Loucy (cell line): Measurements from ENCODE around the gene CDH5.

ENCODE experiments used
- H2AFZ ChIP-seq: fragments of 200-600 bp; sonication (generic); 2 replicates; pipeline ENCODE4 v1.6.0; 2016; ENCODE audit warnings: antibody characterized with exemption, mild to moderate bottlenecking, low read length, moderate library complexity
- H3F3A ChIP-seq: fragments of 200-600 bp; 2 replicates; pipeline ENCODE4 v1.6.0; 2016; ENCODE audit warnings: antibody characterized with exemption, low read depth, mild to moderate bottlenecking
- H3K27me3 ChIP-seq: fragments of 200-600 bp; sonication (generic); 2 replicates; pipeline ENCODE4 v1.6.1; 2014; ENCODE audit warnings: low read length, mild to moderate bottlenecking; ENCODE audit not compliant: insufficient read depth, poor library complexity, severe bottlenecking
- H3K36me3 ChIP-seq: fragments of 200-600 bp; sonication (generic); 2 replicates; pipeline ENCODE4 v1.6.1; 2016; ENCODE audit warnings: low read length; ENCODE audit not compliant: insufficient read depth
- H3K4me1 ChIP-seq: fragments of 200-600 bp; sonication (generic); 2 replicates; pipeline ENCODE4 v1.5.1; 2014; ENCODE audit warnings: low read length, mild to moderate bottlenecking; ENCODE audit not compliant: insufficient read depth, poor library complexity, severe bottlenecking
- H3K4me2 ChIP-seq: fragments of 200-600 bp; sonication (generic); 2 replicates; pipeline ENCODE4 v1.6.0; 2014; ENCODE audit warnings: antibody characterized with exemption, low read length, low read depth, mild to moderate bottlenecking; ENCODE audit not compliant: poor library complexity, severe bottlenecking
- H3K4me3 ChIP-seq: fragments of 200-600 bp; sonication (generic); 2 replicates; pipeline ENCODE4 v1.5.1; 2014; ENCODE audit warnings: low read length, mild to moderate bottlenecking, mixed read lengths; ENCODE audit not compliant: poor library complexity, severe bottlenecking
- H3K79me2 ChIP-seq: fragments of 200-600 bp; sonication (generic); 2 replicates; pipeline ENCODE4 v1.6.1; 2014; ENCODE audit warnings: low read length; ENCODE audit not compliant: insufficient read depth
- H3K9ac ChIP-seq: fragments of 200-600 bp; sonication (generic); 2 replicates; pipeline ENCODE4 v1.6.0; 2014; ENCODE audit warnings: mild to moderate bottlenecking, low read depth, low read length, moderate library complexity; ENCODE audit not compliant: poor library complexity, severe bottlenecking
- H3K9me2 ChIP-seq: fragments of 200-600 bp; sonication (generic); replicated peaks from 2 replicates; pipeline ENCODE4 v1.6.1; 2016; ENCODE audit warnings: low read depth, low read length, mixed read lengths
- H3K9me3 ChIP-seq: fragments of 200-600 bp; sonication (generic); 2 replicates; pipeline ENCODE4 v1.6.1; 2014; ENCODE audit warnings: mild to moderate bottlenecking, antibody characterized with exemption, low read length, low read depth; ENCODE audit not compliant: insufficient read depth
- H4K20me1 ChIP-seq: fragments of 200-600 bp; sonication (generic); 2 replicates; pipeline ENCODE4 v1.6.0; 2014; ENCODE audit warnings: antibody characterized with exemption, low read length, mild to moderate bottlenecking; ENCODE audit not compliant: insufficient read depth, poor library complexity, severe bottlenecking
- EZH2phosphoT487 ChIP-seq: fragments of 200-600 bp; IDR thresholded peaks from 2 replicates; pipeline ENCODE4 v1.6.1; 2018; ENCODE audit warnings: antibody characterized with exemption, mild to moderate bottlenecking, moderate library complexity, borderline replicate concordance
- TF ChIP-seq, protein P1 (sequence below): fragments of 200-600 bp; sonication (generic); conservative IDR thresholded peaks from 2 replicates; pipeline ENCODE4 v1.5.1; 2014; ENCODE audit warnings: mild to moderate bottlenecking, antibody characterized with exemption, low read length

Gene CDH5

DNA sequence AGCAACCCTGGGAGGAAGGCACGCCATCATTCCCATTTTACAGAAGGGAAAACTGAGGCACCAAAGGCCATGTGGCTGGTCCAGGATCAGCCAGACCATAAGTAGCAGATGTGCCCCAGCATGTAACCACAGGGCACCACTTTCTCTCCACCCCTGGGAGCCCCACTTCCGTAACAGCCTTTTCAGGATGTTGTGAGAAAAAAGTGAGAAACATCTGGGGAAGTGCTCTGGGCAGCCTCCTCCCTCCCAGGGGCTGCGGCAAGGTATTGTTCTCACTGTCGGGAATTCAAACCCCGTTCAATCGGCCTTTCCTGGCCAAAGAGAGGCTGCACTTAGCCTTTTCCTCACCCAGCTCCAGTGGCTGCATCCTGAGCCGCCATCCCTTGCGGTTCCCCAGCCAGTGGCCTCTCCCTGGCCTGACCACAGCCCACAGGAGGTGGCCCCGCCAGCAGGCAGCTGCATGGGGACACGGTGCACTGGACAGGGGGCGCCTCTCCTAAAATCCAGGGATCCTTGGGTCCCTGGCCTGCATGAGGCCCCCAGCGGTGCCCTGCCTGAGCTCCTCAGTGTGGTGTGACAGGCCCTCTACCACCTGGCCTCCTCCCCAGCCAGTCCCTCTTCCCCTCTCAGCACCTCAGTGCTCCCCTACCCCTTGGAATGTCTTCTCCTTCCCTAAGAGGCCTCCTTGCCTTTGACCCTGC, 5.7 kb upstream of the CDH5 start:
- H3F3A ChIP-seq: no peaks in the 10 kb centered on the region
- H3K4me2 ChIP-seq: no peak overlapping the region
- no peaks in the 10 kb centered on the region for H3K79me2 ChIP-seq
- TF ChIP-seq EZH2phosphoT487: no peak
- TF ChIP-seq, protein P1, sequence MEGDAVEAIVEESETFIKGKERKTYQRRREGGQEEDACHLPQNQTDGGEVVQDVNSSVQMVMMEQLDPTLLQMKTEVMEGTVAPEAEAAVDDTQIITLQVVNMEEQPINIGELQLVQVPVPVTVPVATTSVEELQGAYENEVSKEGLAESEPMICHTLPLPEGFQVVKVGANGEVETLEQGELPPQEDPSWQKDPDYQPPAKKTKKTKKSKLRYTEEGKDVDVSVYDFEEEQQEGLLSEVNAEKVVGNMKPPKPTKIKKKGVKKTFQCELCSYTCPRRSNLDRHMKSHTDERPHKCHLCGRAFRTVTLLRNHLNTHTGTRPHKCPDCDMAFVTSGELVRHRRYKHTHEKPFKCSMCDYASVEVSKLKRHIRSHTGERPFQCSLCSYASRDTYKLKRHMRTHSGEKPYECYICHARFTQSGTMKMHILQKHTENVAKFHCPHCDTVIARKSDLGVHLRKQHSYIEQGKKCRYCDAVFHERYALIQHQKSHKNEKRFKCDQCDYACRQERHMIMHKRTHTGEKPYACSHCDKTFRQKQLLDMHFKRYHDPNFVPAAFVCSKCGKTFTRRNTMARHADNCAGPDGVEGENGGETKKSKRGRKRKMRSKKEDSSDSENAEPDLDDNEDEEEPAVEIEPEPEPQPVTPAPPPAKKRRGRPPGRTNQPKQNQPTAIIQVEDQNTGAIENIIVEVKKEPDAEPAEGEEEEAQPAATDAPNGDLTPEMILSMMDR: no peak
- H3K27me3 ChIP-seq: no peaks in the 10 kb centered on the region
- no peaks in the 10 kb centered on the region for H3K9me2 ChIP-seq
- H4K20me1 ChIP-seq: no peaks in the 10 kb centered on the region
- no peaks in the 10 kb centered on the region for H3K36me3 ChIP-seq
- H2AFZ ChIP-seq: no peak overlapping the region
- no peak overlapping the region for H3K4me3 ChIP-seq
- peaks cover 4% of the 10 kb centered on the region for H3K4me1 ChIP-seq
- H3K9ac ChIP-seq: no peak overlapping the region
- H3K9me3 ChIP-seq: no peaks in the 10 kb centered on the region

DNA sequence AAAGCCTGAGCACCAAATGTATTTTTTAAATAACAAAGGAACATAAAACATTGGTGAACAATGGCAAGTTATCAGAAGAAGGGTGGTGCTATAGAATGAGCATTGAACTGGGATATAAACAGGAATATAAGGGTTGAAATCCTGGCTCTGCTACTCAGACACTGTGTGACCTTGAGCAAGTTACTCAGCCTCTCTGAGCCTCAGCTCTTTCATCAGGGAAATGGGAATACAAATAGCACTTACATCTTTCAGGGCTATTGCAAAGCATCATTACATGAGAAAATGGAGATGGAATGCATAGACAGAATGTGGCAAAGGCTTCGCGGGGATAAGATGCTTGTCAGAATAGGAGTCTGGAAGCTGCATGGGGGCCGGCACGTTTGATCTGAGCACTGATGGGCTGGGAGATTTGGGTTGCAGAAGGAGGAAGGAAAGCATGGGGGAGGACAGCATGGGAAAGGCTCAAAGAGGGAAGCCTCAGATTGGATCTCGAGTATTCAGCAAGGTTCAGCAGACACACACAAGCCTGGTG, 4.8 kb upstream of the CDH5 start:
- peaks cover 4% of the 10 kb centered on the region for H3K4me1 ChIP-seq
- no peaks in the 10 kb centered on the region for H3K9me2 ChIP-seq
- no peaks in the 10 kb centered on the region for H3K9me3 ChIP-seq
- H3F3A ChIP-seq: no peaks in the 10 kb centered on the region
- no peak overlapping the region for H3K4me3 ChIP-seq
- no peak for TF ChIP-seq EZH2phosphoT487
- TF ChIP-seq, protein P1: no peak
- H3K4me2 ChIP-seq: no peak overlapping the region
- H3K9ac ChIP-seq: no peak overlapping the region
- no peak overlapping the region for H2AFZ ChIP-seq
- H3K27me3 ChIP-seq: no peaks in the 10 kb centered on the region
- H3K79me2 ChIP-seq: no peaks in the 10 kb centered on the region
- no peaks in the 10 kb centered on the region for H4K20me1 ChIP-seq
- H3K36me3 ChIP-seq: no peaks in the 10 kb centered on the region

DNA sequence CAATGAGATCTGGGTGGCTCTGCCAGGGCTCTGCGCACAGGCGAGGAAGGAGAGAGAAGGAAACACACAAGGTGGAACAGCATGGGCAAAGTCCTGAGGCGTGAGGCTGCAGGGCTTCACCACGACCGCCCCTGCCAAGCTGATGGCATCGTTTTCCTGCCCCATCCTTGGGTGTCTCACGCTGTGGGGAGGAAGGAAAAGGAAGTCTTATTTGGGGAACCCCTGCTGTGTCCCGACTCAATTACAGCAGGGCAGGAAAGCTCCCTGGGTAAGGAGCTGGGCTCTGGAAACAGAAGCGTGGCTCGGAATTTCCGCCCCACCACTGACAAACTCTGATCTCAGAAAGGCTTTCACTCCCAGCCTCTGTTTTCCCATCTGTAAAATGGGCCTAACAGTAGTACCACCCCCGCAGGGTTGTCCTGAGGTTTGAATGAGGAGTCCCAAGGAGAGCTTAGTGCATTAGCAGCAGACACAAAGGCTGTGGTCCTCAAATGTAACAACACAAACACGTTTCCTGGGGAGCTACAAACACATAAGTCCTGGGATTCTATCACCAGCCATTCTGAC, 3.2 kb upstream of the CDH5 start:
- Histone ChIP-seq H3K4me1 (peaks cover 4% of the 10 kb centered on the region), H3K9me2 (no peaks in the 10 kb centered on the region)

More for the DNA sequence above, 3.2 kb upstream of the CDH5 start:
- no peaks in the 10 kb centered on the region for H3K27me3 ChIP-seq
- no peak overlapping the region for H3K9ac ChIP-seq
- H2AFZ ChIP-seq: no peak overlapping the region
- H3K79me2 ChIP-seq: no peaks in the 10 kb centered on the region
- H3F3A ChIP-seq: no peaks in the 10 kb centered on the region
- no peaks in the 10 kb centered on the region for H4K20me1 ChIP-seq
- H3K4me3 ChIP-seq: no peak overlapping the region
- no peaks in the 10 kb centered on the region for H3K36me3 ChIP-seq
- TF ChIP-seq, protein P1: no peak
- no peak for TF ChIP-seq EZH2phosphoT487
- no peak overlapping the region for H3K4me2 ChIP-seq
- no peaks in the 10 kb centered on the region for H3K9me3 ChIP-seq
